ENCODE data around the gene TP53BP1. TPM values are rescaled to one million over a fixed set of nuclear protein-coding genes. Genes with fewer than 3 reads are reported as not detected.
A peak's percentile ranks its signal among the peaks of the same experiment; 100 is the strongest.

TP53BP1 gene
- total and polyA plus RNA-seq, 4 donors = 2.7 to 12.0 (median 7.3) TPM

- Histone ChIP-seq H3K4me1 (ENCODE audit: control insufficient read depth in 4 of 4, insufficient read depth in 4 of 4, low read length in 3 of 4) (no peaks in the 10 kb centered on the region), H3K36me3 (ENCODE audit: control insufficient read depth in 4 of 4, insufficient read depth in 3 of 4, low read depth in 1 of 4, low read length in 3 of 4) (peaks cover 3 to 24% (median 9%) of the 10 kb centered on the region in 4 donors), H3K27ac (ENCODE audit: low read depth in 1 of 2, low read length in 2 of 2) (no peak overlapping the region), H3K9me3 (ENCODE audit: control insufficient read depth in 4 of 4, low read length in 3 of 4) (no peaks in the 10 kb centered on the region), H3K4me3 (ENCODE audit: low read depth in 1 of 3, low read length in 3 of 3) (no peak overlapping the region), H3K27me3 (ENCODE audit: control insufficient read depth in 4 of 4, insufficient read depth in 4 of 4, low read length in 3 of 4) (no peaks in the 10 kb centered on the region), H3K9ac (ENCODE audit: low read depth in 1 of 2, low read length in 2 of 2) (no peak overlapping the region)
- no peak for TF ChIP-seq YY1 (IDR thresholded peaks at IDR 0.05)
- TF ChIP-seq REST (IDR thresholded peaks at IDR 0.05) = no peak
- no peak for TF ChIP-seq HNF4G (IDR thresholded peaks at IDR 0.05)
- TF ChIP-seq HNF4A (conservative IDR thresholded peaks at IDR 0.05) = no peak
- no peak for TF ChIP-seq TAF1 (conservative IDR thresholded peaks at IDR 0.05)
- no peak for TF ChIP-seq CTCF (IDR thresholded peaks at IDR 0.05; ENCODE audit: low read depth, low read length, missing input control)
- TF ChIP-seq SP1 (IDR thresholded peaks at IDR 0.05) = no peak
- no peak for TF ChIP-seq ATF3 (IDR thresholded peaks at IDR 0.05)
- no peak for TF ChIP-seq MAX (IDR thresholded peaks at IDR 0.05)
- no peak for TF ChIP-seq ZBTB33 (IDR thresholded peaks at IDR 0.05)
- no peak for TF ChIP-seq GABPA (IDR thresholded peaks at IDR 0.05 in 1 of 2, conservative IDR thresholded peaks at IDR 0.05 in 1 of 2)
- no peak for TF ChIP-seq RAD21 (IDR thresholded peaks at IDR 0.05)
- 93% methylated on average over 3 of the region's 3 CpGs for WGBS
- no peak for DNase-seq (ENCODE audit: low spot score)
These were observed 23.1 kb downstream of the TP53BP1 start for GRCh38 chr15:43469867-43470266.

- H3K27ac ChIP-seq (ENCODE audit: low read depth in 1 of 2, low read length in 2 of 2) = no peak overlapping the region
- H3K9me3 ChIP-seq (ENCODE audit: control insufficient read depth in 4 of 4, low read length in 3 of 4) = no peaks in the 10 kb centered on the region
- H3K36me3 ChIP-seq (ENCODE audit: control insufficient read depth in 4 of 4, insufficient read depth in 3 of 4, low read depth in 1 of 4, low read length in 3 of 4) = peaks cover 2 to 10% (median 6%) of the 10 kb centered on the region in 4 donors
- H3K4me1 ChIP-seq (ENCODE audit: control insufficient read depth in 4 of 4, insufficient read depth in 4 of 4, low read length in 3 of 4) = no peaks in the 10 kb centered on the region
- no peak overlapping the region for H3K4me3 ChIP-seq (ENCODE audit: low read depth in 1 of 3, low read length in 3 of 3)
- DNase-seq (ENCODE audit: low spot score) = no peak
- no peaks in the 10 kb centered on the region for H3K27me3 ChIP-seq (ENCODE audit: control insufficient read depth in 4 of 4, insufficient read depth in 4 of 4, low read length in 3 of 4)
- no peak overlapping the region for H3K9ac ChIP-seq (ENCODE audit: low read depth in 1 of 2, low read length in 2 of 2)
- TF ChIP-seq HNF4A (conservative IDR thresholded peaks at IDR 0.05) (peak in 1 of 2 donors; percentile 42), SP1 (IDR thresholded peaks at IDR 0.05) (no peak), ATF3 (IDR thresholded peaks at IDR 0.05) (peak; percentile 46)
- 36% methylated on average over 2 of the region's 2 CpGs for WGBS
These were observed 27.9 kb downstream of the TP53BP1 start for GRCh38 chr15:43465100-43465499.
